DOHH2 (cell line): ENCODE measurements around the gene NUP210.

Source experiments
- EZH2phosphoT487 ChIP-seq: fragments of 200-600 bp; sonication (generic); IDR thresholded peaks from 2 replicates; pipeline ENCODE4 v1.6.1; 2017; ENCODE audit warnings: borderline replicate concordance, mild to moderate bottlenecking, antibody characterized with exemption, low read length, moderate library complexity, mixed read lengths
- TF ChIP-seq, protein P1 (sequence below): fragments of 200-600 bp; sonication (generic); IDR thresholded peaks from one replicate; pipeline ENCODE4 v1.5.1; 2014; ENCODE audit warnings: antibody characterized with exemption, mild to moderate bottlenecking, low read depth, low read length; ENCODE audit not compliant: poor library complexity, severe bottlenecking

DNA sequence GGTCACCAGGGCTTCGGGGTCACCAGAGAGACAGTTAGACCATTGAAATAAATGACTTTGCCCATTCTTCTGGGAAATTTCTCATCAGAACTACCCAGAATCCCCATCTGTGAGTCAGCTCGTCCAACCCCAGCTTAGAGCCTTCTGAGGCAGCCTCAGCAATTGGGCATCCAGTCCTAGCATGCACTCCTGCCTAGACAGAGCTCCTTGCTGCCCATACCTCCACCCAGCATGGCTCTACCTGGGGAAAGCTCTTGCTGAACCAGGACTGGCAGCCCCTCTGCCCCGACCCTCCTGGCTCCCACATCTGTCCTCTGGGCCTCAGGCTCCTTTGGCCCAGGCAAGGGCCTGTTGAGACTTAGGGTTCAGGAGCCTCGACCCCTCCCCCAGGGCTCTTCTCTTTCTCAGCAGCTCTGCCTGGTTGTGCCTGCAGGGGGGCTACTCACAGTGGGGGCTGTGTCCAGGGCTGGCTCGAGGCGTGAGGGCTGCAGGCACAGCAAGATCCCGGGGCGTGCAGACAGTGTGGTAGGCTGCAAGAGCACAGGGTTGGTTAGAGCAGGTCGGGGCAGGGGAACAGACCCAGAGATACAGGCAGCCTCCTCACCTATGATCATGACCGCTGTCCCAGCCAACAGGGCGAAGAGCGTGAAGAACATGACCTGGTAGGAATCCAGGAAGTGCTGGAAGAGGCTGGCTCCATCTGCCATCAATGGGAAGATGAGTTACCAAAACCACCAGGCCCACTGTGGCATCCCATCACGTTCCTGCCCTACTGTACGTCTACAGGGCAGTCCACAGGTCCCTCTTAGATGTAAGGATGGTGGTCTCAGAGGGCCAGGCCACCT is 101.3 kb downstream of the NUP210 start:
- TF ChIP-seq, protein P1, sequence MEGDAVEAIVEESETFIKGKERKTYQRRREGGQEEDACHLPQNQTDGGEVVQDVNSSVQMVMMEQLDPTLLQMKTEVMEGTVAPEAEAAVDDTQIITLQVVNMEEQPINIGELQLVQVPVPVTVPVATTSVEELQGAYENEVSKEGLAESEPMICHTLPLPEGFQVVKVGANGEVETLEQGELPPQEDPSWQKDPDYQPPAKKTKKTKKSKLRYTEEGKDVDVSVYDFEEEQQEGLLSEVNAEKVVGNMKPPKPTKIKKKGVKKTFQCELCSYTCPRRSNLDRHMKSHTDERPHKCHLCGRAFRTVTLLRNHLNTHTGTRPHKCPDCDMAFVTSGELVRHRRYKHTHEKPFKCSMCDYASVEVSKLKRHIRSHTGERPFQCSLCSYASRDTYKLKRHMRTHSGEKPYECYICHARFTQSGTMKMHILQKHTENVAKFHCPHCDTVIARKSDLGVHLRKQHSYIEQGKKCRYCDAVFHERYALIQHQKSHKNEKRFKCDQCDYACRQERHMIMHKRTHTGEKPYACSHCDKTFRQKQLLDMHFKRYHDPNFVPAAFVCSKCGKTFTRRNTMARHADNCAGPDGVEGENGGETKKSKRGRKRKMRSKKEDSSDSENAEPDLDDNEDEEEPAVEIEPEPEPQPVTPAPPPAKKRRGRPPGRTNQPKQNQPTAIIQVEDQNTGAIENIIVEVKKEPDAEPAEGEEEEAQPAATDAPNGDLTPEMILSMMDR, result no peak
- TF ChIP-seq EZH2phosphoT487, result no peak
